Endodermal cell (in vitro differentiated cells): ENCODE results near the gene SFPQ. TPM values are rescaled to one million over a fixed set of nuclear protein-coding genes. Genes with fewer than 3 reads are reported as not detected.

Source experiments
- DNase-seq: peaks from one replicate; pipeline ENCODE4 v3.0.0-alpha.2; 2017
- H3K27ac ChIP-seq: 2 replicates; pipeline ENCODE4 v1.5.1; 2013; ENCODE audit warnings: mild to moderate bottlenecking, low read depth, low read length, moderate library complexity
- H3K27me3 ChIP-seq: 2 replicates; pipeline ENCODE4 v1.6.1; 2013; ENCODE audit warnings: mild to moderate bottlenecking, low read length, moderate library complexity; ENCODE audit not compliant: insufficient read depth, control insufficient read depth, poor library complexity, severe bottlenecking
- H3K36me3 ChIP-seq: 2 replicates; pipeline ENCODE4 v1.7.0; 2013; ENCODE audit warnings: mild to moderate bottlenecking, low read length, moderate library complexity; ENCODE audit not compliant: control insufficient read depth, insufficient read depth
- H3K4me1 ChIP-seq: one replicate; pipeline ENCODE4 v1.7.0; 2013; ENCODE audit warnings: low read length; ENCODE audit not compliant: control insufficient read depth, insufficient read depth
- H3K4me3 ChIP-seq: 2 replicates; pipeline ENCODE4 v1.5.1; 2013; ENCODE audit warnings: mild to moderate bottlenecking, low read length, moderate library complexity
- H3K9ac ChIP-seq: 2 replicates; pipeline ENCODE4 v1.6.1; 2013; ENCODE audit warnings: mild to moderate bottlenecking, low read length, moderate library complexity; ENCODE audit not compliant: poor library complexity, severe bottlenecking; ENCODE audit errors: extremely low read depth
- H3K9me3 ChIP-seq: 2 replicates; pipeline ENCODE4 v1.6.1; 2013; ENCODE audit warnings: mild to moderate bottlenecking, low read length, moderate library complexity; ENCODE audit not compliant: control insufficient read depth
- H3K27ac Mint-ChIP-seq: 2 replicates; pipeline ENCODE4 v1.8.0; 2020; ENCODE audit warnings: mixed read lengths
- H3K27me3 Mint-ChIP-seq: 2 replicates; pipeline ENCODE4 v1.8.0; 2021; ENCODE audit warnings: mild to moderate bottlenecking, mixed read lengths; ENCODE audit not compliant: insufficient read depth
- H3K36me3 Mint-ChIP-seq: 2 replicates; pipeline ENCODE4 v1.8.0; 2020; ENCODE audit warnings: low read depth, mixed read lengths
- H3K4me1 Mint-ChIP-seq: 2 replicates; pipeline ENCODE4 v1.8.0; 2020; ENCODE audit warnings: mixed read lengths
- H3K4me3 Mint-ChIP-seq: 2 replicates; pipeline ENCODE4 v1.8.0; 2020; ENCODE audit warnings: mild to moderate bottlenecking, moderate library complexity, mixed read lengths
- H3K9me3 Mint-ChIP-seq: 2 replicates; pipeline ENCODE4 v1.8.0; 2020; ENCODE audit warnings: mild to moderate bottlenecking, mixed read lengths
- WGBS, 2 experiments: methylation state at CpG; one replicate each; pipeline versions ENCODE4 v1.1.5 to v1.1.7; 2013; ENCODE audit warnings: missing lambda C conversion rate in 2 of 2, mixed read lengths in 1 of 2; ENCODE audit not compliant: insufficient coverage in 1 of 2, insufficient read length in 1 of 2; 5-methylcytosine and 5-hydroxymethylcytosine counted together
- total RNA-seq, 2 donors: library from RNA; stranded (reverse); fragmentation: NEBNext Ultra II Directional in 1 of 2; extraction: Animal tissue kit (Norgen Biotek cat#: 25700) in 1 of 2; gene quantifications; 2 replicates in 1 of 2; 3 replicates in 1 of 2; pipeline ENCODE4 v1.2.1, GENCODE V29; 2021
- TF ChIP-seq, protein P1 (sequence below): fragments of 200-600 bp; sonication (generic); conservative IDR thresholded peaks from 2 replicates; pipeline ENCODE4 v1.5.0; 2021; ENCODE audit warnings: antibody characterized with exemption, mild to moderate bottlenecking

Gene SFPQ
- total RNA-seq, 2 donors from 2014 or later: 350 to 491 TPM

DNA sequence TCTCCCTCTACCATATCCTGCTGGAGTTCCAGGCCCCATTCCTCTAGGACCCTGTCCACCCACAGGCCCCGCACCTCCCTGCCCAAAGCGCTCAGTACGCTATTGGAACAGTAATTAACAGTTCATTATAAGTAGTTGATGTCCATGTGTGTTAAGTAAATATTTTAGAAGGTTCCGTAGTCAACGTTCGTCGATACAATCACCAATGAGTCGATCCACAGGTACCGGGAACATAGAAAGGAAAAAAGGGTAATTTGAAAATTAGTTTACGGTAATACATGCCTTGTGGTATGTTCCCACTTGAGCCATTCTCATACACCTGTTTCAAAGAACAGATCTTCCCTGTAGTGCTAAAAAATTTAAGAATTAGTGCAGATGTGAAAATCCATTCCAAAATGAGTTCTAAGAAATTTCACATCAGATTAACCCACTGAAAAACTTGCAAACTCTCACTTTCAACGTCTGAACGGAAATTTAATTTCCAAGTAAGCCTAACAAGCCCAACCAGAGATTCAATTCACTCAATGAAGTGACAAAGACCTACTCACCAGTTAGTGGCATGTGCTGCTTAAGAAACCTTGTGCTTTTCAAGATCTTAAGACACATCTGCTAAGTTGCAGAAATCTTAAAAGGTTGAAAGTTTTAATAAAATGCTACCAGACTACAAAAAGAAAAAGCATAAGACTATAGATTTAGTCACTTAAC, 8.3 kb downstream of the SFPQ start:
- WGBS, 2 experiments: 95% methylated on average over 10 to 12 of the region's 12 CpGs
- Mint-ChIP-seq H3K27me3 (no peaks in the 10 kb centered on the region), H3K4me3 (peak overlapping the region; percentile 5), H3K4me1 (peaks cover 80% of the 10 kb centered on the region), H3K9me3 (no peaks in the 10 kb centered on the region), H3K27ac (peak overlapping the region; percentile 69), H3K36me3 (peaks cover 96% of the 10 kb centered on the region)
- Histone ChIP-seq H3K4me3 (peak overlapping the region; percentile 98), H3K9ac (no peak overlapping the region), H3K36me3 (peaks cover 100% of the 10 kb centered on the region), H3K27me3 (no peaks in the 10 kb centered on the region), H3K4me1 (peaks cover 5% of the 10 kb centered on the region), H3K9me3 (no peaks in the 10 kb centered on the region), H3K27ac (no peak overlapping the region)
- DNase-seq: no peak
- TF ChIP-seq, protein P1, sequence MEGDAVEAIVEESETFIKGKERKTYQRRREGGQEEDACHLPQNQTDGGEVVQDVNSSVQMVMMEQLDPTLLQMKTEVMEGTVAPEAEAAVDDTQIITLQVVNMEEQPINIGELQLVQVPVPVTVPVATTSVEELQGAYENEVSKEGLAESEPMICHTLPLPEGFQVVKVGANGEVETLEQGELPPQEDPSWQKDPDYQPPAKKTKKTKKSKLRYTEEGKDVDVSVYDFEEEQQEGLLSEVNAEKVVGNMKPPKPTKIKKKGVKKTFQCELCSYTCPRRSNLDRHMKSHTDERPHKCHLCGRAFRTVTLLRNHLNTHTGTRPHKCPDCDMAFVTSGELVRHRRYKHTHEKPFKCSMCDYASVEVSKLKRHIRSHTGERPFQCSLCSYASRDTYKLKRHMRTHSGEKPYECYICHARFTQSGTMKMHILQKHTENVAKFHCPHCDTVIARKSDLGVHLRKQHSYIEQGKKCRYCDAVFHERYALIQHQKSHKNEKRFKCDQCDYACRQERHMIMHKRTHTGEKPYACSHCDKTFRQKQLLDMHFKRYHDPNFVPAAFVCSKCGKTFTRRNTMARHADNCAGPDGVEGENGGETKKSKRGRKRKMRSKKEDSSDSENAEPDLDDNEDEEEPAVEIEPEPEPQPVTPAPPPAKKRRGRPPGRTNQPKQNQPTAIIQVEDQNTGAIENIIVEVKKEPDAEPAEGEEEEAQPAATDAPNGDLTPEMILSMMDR: no peak

DNA sequence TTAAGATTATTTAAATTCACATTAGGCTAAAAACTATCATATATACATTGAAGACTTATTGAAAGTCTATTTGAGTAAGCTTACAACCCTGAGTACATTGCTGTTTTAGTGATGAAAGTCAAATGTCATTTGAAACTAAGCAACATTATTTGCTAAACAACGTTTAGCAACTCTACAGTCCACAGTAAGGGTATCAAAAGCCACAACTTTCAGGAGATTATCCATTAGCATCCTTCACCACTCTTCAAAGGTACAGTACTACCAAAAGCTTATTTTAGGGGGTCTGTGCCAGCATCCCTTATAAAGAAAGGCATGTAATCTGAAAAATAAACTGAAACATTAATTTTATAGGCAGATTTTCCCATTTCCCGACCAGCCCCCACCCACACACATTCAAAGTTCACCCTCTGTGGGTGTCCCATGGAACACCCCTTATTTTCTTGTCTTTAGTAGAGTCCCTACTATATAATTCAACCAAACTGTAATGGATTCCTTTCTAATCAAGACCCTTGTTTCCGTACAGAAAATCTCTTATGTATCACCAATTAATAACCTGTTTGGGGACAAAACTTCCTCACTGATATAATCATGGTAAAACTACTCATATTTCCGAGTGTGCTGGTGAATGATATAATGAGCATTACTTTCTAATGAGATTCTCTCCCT, 11.0 kb downstream of the SFPQ start:
- Mint-ChIP-seq H3K36me3 (peaks cover 96% of the 10 kb centered on the region), H3K4me3 (no peak overlapping the region), H3K27me3 (no peaks in the 10 kb centered on the region), H3K27ac (peak overlapping the region; percentile 57), H3K4me1 (peaks cover 75% of the 10 kb centered on the region), H3K9me3 (no peaks in the 10 kb centered on the region)
- TF ChIP-seq, protein P1: no peak
- Histone ChIP-seq H3K9ac (no peak overlapping the region), H3K4me1 (peaks cover 13% of the 10 kb centered on the region), H3K36me3 (peaks cover 100% of the 10 kb centered on the region), H3K4me3 (peak overlapping the region; percentile 61), H3K9me3 (no peaks in the 10 kb centered on the region), H3K27me3 (no peaks in the 10 kb centered on the region), H3K27ac (no peak overlapping the region)
- DNase-seq: no peak
- WGBS, 2 experiments: 86 to 100% methylated on average over 1 to 4 of the region's 4 CpGs

DNA sequence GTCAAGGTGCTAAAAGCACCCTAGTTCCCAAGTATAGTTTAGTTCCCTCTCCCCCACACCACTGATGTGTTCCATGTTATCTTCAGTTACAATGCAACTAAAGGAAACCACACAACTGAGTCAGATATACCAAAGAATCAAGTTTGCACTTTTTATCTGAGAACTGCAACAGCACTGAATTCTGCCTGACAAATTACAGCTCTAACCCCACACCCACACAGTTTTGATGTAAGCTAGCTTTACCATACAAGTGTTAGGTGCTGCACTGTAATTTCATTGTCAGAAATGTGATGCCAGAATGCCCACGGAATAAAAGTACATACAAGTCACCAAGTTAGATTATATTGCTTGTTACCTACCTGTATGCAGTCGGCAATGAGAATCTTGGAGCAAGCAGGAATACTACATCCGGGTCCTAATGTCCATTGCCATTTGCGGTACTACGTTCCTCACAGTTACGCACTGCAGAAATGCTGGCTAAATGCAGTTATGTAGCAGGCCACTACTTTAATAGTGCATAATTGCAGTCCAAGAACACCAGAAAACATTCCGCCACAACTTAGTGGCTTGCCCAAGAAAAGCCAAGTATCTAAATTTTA, 12.1 kb downstream of the SFPQ start:
- H3K9me3 ChIP-seq: no peaks in the 10 kb centered on the region
- Mint-ChIP-seq H3K4me3 (peak overlapping the region; percentile 13), H3K27ac (no peak overlapping the region), H3K9me3 (no peaks in the 10 kb centered on the region), H3K4me1 (peaks cover 69% of the 10 kb centered on the region), H3K36me3 (peaks cover 96% of the 10 kb centered on the region), H3K27me3 (no peaks in the 10 kb centered on the region)
- H3K27me3 ChIP-seq: no peaks in the 10 kb centered on the region
- peaks cover 98% of the 10 kb centered on the region for H3K36me3 ChIP-seq
- WGBS, 2 experiments: 94 to 97% methylated on average over 6 to 7 of the region's 7 CpGs
- no peak for DNase-seq
- H3K4me3 ChIP-seq: peak overlapping the region; percentile 61
- no peak overlapping the region for H3K9ac ChIP-seq
- H3K4me1 ChIP-seq: peaks cover 11% of the 10 kb centered on the region
- H3K27ac ChIP-seq: no peak overlapping the region
- TF ChIP-seq, protein P1: no peak
